Fibroblast of peridontal ligament (primary cell): ENCODE data around the gene CMA1.

ENCODE experiments used
- DNase-seq: peaks from one replicate; pipeline ENCODE4 v3.0.0-alpha.2; 2010; ENCODE audit errors: extremely low read depth

The CMA1 gene

GRCh38 chr14:24465805-24466204, 42.3 kb downstream of the CMA1 start:
- DNase-seq, result no peak

DNA sequence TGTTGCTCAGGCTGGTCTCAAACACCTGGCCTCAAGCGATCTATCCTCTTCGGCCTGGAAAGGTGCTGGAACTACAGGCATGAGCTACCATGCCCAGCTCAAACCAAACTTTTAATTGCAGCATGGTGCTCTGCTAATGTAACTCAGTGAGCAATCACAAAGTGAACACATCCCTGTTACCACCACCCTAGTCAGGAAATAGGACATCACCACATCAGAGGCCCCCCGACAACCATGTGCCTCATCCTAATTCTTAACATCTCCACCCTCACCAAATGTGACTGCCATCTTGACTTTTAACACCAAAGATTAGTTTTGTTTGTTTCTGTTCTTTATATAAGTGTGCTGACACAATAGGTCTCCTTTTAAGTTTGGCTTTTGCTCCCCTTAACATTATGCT, 42.7 kb downstream of the CMA1 start:
- no peak for DNase-seq

- DNase-seq, result no peak
Observed at GRCh38 chr14:24463884-24464785, 43.9 kb downstream of the CMA1 start.

GRCh38 chr14:24463017-24463883, 44.8 kb downstream of the CMA1 start:
- no peak for DNase-seq

DNA sequence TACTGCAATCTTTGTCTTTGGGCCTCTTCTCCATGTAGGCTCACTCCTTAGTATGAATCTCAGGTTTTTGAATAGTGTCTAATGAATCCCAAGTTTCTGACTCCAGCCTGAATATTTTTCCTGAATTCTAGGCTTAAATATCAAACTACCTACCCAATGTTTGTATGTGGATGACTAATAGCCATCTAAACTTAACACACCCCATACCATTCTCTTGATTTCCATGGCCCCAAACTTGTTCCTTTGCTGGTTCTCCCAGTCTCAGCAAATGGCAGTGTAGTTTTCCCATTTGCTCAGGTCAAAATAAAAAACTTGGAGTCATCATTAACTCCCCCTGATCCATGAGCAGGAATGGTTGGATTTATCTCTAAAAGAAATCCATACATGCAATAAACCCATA, 46.7 kb downstream of the CMA1 start:
- DNase-seq, result no peak

DNA sequence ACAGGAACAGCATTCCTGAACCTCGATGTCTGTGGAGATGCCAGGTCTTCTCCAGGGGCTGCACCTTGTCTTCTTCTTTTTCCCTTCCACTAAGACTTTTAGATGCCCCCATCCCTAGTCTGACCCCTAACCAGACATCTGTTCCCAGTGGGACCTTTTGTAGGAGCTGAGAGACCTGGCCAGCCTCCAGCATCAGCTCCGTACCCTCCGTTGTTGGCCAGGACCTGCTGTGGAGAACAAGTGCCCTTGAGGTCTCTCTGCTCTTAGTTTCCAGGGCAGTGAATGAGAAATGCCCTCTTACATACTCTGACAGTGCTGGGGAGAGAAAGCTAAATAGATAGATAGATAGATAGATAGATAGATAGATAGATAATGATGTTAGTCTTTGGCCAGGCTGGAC, 48.7 kb downstream of the CMA1 start:
- no peak for DNase-seq

DNA sequence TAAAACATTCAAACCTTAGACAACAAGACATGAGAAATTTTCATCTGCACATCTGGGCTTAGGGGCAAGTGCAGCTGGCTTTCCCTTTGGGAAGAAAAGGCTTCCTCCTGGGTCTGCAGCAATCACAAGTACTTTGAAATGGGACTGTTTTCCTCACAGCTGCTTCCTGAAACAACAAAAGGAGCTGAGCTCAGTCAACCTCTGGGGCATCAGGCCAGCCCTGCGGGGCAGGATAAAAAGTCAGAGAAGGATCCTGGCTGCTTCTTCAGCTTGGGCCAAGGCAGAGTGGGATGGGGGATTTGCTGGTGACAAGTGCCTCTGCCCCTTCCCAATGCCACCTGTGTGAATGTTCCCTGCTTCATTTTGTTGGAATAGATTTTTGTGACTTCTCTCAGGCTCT, 49.3 kb downstream of the CMA1 start:
- DNase-seq, result no peak

DNA sequence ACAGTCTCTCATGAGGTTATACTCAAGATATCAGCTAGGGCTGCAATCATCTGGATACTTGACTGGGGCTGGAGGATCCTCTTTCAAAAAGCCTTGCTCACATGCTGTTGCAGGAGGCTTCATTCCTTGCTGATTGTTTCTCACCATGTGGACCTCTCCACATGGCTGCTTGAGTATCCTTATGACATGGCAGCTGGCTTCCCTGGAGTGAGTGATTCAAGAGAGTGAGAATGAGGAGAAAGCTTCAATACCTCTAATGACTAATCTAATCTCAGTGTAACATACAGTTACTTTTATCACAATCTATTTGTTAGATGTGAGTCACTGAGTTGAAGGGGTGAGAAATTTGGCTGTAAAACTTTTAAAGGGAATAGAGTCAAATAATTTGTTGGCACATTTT, 51.1 kb downstream of the CMA1 start:
- no peak for DNase-seq
